ENCODE data around the gene TTLL1. TPM values are rescaled to one million over a fixed set of nuclear protein-coding genes. Genes with fewer than 3 reads are reported as not detected.
A peak's percentile ranks its signal among the peaks of the same experiment; 100 is the strongest.

TTLL1 gene
- total and polyA plus RNA-seq, 5 donors = 4.2 to 6.8 (median 6.0) TPM

GRCh38 chr22:43127166-43127908, 38.1 kb upstream of the TTLL1 start:
- Histone ChIP-seq H3K27ac (ENCODE audit: low read length) (no peak overlapping the region), H3K4me1 (ENCODE audit: control insufficient read depth, insufficient read depth, low read length) (peaks cover 7% of the 10 kb centered on the region), H3K9me3 (ENCODE audit: control insufficient read depth, low read length) (no peaks in the 10 kb centered on the region), H3K4me3 (ENCODE audit: low read length) (no peak overlapping the region), H3K27me3 (ENCODE audit: control insufficient read depth, insufficient read depth) (no peaks in the 10 kb centered on the region)
- intact Hi-C loops (cut with DNase I) = no loop called here
- ATAC-seq = no peak
- 88% methylated on average over 17 of the region's 17 CpGs for WGBS
- DNase-seq = no peak

- Histone ChIP-seq H3K4me3 (ENCODE audit: low read length) (no peak overlapping the region), H3K27ac (ENCODE audit: low read length) (no peak overlapping the region), H3K9me3 (ENCODE audit: control insufficient read depth, low read length) (no peaks in the 10 kb centered on the region), H3K27me3 (ENCODE audit: control insufficient read depth, insufficient read depth) (no peaks in the 10 kb centered on the region), H3K4me1 (ENCODE audit: control insufficient read depth, insufficient read depth, low read length) (peaks cover 4% of the 10 kb centered on the region)
- WGBS = 57% methylated on average over 5 of the region's 5 CpGs
- intact Hi-C loops (cut with DNase I) = no loop called here
- peak in 1 of 2 donors; percentile 30 for ATAC-seq
- DNase-seq = no peak
These were observed 37.4 kb upstream of the TTLL1 start for GRCh38 chr22:43126501-43127165.

GRCh38 chr22:43118953-43119458, 29.8 kb upstream of the TTLL1 start:
- peak in 1 of 3 donors; percentile 11 for DNase-seq
- intact Hi-C loops (cut with DNase I) = no loop called here
- Histone ChIP-seq H3K4me1 (ENCODE audit: control insufficient read depth, insufficient read depth, low read length) (no peaks in the 10 kb centered on the region), H3K4me3 (ENCODE audit: low read length) (no peak overlapping the region), H3K27me3 (ENCODE audit: control insufficient read depth, insufficient read depth) (no peaks in the 10 kb centered on the region), H3K27ac (ENCODE audit: low read length) (no peak overlapping the region), H3K9me3 (ENCODE audit: control insufficient read depth, low read length) (no peaks in the 10 kb centered on the region)
- ATAC-seq = peak in 1 of 2 donors; percentile 53
- 81% methylated on average over 7 of the region's 7 CpGs for WGBS

GRCh38 chr22:43118024-43118849, 29.0 kb upstream of the TTLL1 start:
- peak in 1 of 3 donors; percentile 60 for DNase-seq
- no peak overlapping the region for H3K27ac ChIP-seq (ENCODE audit: low read length)
- intact Hi-C loops (cut with DNase I) = no loop called here
- 79% methylated on average over 21 of the region's 21 CpGs for WGBS
- H3K4me1 ChIP-seq (ENCODE audit: control insufficient read depth, insufficient read depth, low read length) = no peaks in the 10 kb centered on the region
- H3K27me3 ChIP-seq (ENCODE audit: control insufficient read depth, insufficient read depth) = no peaks in the 10 kb centered on the region
- peak; percentile 46 to 63 for ATAC-seq
- H3K4me3 ChIP-seq (ENCODE audit: low read length) = no peak overlapping the region
- H3K9me3 ChIP-seq (ENCODE audit: control insufficient read depth, low read length) = no peaks in the 10 kb centered on the region

GRCh38 chr22:43116932-43117331, 27.7 kb upstream of the TTLL1 start:
- 93% methylated on average over 7 of the region's 7 CpGs for WGBS
- H3K27ac ChIP-seq (ENCODE audit: low read length) = no peak overlapping the region
- no peaks in the 10 kb centered on the region for H3K4me1 ChIP-seq (ENCODE audit: control insufficient read depth, insufficient read depth, low read length)
- DNase-seq = peak in 1 of 3 donors; percentile 63
- intact Hi-C loops (cut with DNase I) = no loop called here
- H3K4me3 ChIP-seq (ENCODE audit: low read length) = no peak overlapping the region
- no peaks in the 10 kb centered on the region for H3K27me3 ChIP-seq (ENCODE audit: control insufficient read depth, insufficient read depth)
- no peak for ATAC-seq
- no peaks in the 10 kb centered on the region for H3K9me3 ChIP-seq (ENCODE audit: control insufficient read depth, low read length)

GRCh38 chr22:43114958-43115357, 25.8 kb upstream of the TTLL1 start:
- Histone ChIP-seq H3K9me3 (ENCODE audit: control insufficient read depth, low read length) (no peaks in the 10 kb centered on the region), H3K27ac (ENCODE audit: low read length) (no peak overlapping the region), H3K27me3 (ENCODE audit: control insufficient read depth, insufficient read depth) (no peaks in the 10 kb centered on the region), H3K4me3 (ENCODE audit: low read length) (no peak overlapping the region), H3K4me1 (ENCODE audit: control insufficient read depth, insufficient read depth, low read length) (no peaks in the 10 kb centered on the region)
- ATAC-seq (peak in 1 of 2 donors; percentile 6), DNase-seq (no peak)
- WGBS = 55% methylated on average over 5 of the region's 5 CpGs
- intact Hi-C loops (cut with DNase I) = no loop called here

GRCh38 chr22:43113526-43114251, 24.5 kb upstream of the TTLL1 start:
- Histone ChIP-seq H3K27me3 (ENCODE audit: control insufficient read depth, insufficient read depth) (no peaks in the 10 kb centered on the region), H3K4me1 (ENCODE audit: control insufficient read depth, insufficient read depth, low read length) (no peaks in the 10 kb centered on the region), H3K27ac (ENCODE audit: low read length) (no peak overlapping the region), H3K9me3 (ENCODE audit: control insufficient read depth, low read length) (no peaks in the 10 kb centered on the region), H3K4me3 (ENCODE audit: low read length) (no peak overlapping the region)
- DNase-seq (no peak), ATAC-seq (no peak)
- 46% methylated on average over 13 of the region's 13 CpGs for WGBS
- intact Hi-C loops (cut with DNase I) = no loop called here

GRCh38 chr22:43110927-43111623, 21.9 kb upstream of the TTLL1 start:
- Histone ChIP-seq H3K27ac (ENCODE audit: low read length) (no peak overlapping the region), H3K27me3 (ENCODE audit: control insufficient read depth, insufficient read depth) (no peaks in the 10 kb centered on the region)
- ATAC-seq = peak; percentile 38 to 43

GRCh38 chr22:43110444-43110926, 21.3 kb upstream of the TTLL1 start, which contains the start of gene BIK:
BIK (plus strand) TSS chr22:43110750; CDS start chr22:43124023, 13,273 bp downstream.
- Histone ChIP-seq H3K4me3 (ENCODE audit: low read length) (peak within 1 kb of the TSS; percentile 56), H3K27ac (ENCODE audit: low read length) (no peak within 1 kb of the TSS), H3K9me3 (ENCODE audit: control insufficient read depth, low read length) (no peaks in the 10 kb centered on the region), H3K4me1 (ENCODE audit: control insufficient read depth, insufficient read depth, low read length) (no peaks in the 10 kb centered on the region), H3K27me3 (ENCODE audit: control insufficient read depth, insufficient read depth) (no peaks in the 10 kb centered on the region)
- ATAC-seq (peak; percentile 50 to 68), DNase-seq (peak in 2 of 3 donors; percentile 65 to 75)
- intact Hi-C loops (cut with DNase I) = no loop called here
- WGBS = under 1% methylated on average over 49 of the region's 49 CpGs

More at GRCh38 chr22:43110927-43111623, 21.9 kb upstream of the TTLL1 start:
- WGBS = 3% methylated on average over 86 of the region's 86 CpGs
- H3K9me3 ChIP-seq (ENCODE audit: control insufficient read depth, low read length) = no peaks in the 10 kb centered on the region
- intact Hi-C loops (cut with DNase I) = no loop called here
- peak in 2 of 3 donors; percentile 64 to 68 for DNase-seq
- H3K4me1 ChIP-seq (ENCODE audit: control insufficient read depth, insufficient read depth, low read length) = no peaks in the 10 kb centered on the region
- peak overlapping the region; percentile 56 for H3K4me3 ChIP-seq (ENCODE audit: low read length)
